Endothelial cell of umbilical vein (primary cell): ENCODE results near the gene BRCA2.

Experiments
- EZH2 ChIP-seq: IDR thresholded peaks from 2 replicates; pipeline ENCODE4 v1.6.1; 2012; ENCODE audit warnings: borderline replicate concordance, low read depth, mild to moderate bottlenecking, moderate library complexity, low read length, inconsistent platforms; ENCODE audit not compliant: severe bottlenecking
- FOS ChIP-seq: IDR thresholded peaks from 2 replicates; pipeline ENCODE4 v1.6.1; 2011; ENCODE audit warnings: mild to moderate bottlenecking, low read length, moderate library complexity, borderline replicate concordance; ENCODE audit not compliant: insufficient read depth
- GATA2 ChIP-seq: IDR thresholded peaks from 2 replicates; pipeline ENCODE4 v1.7.0; 2011; ENCODE audit warnings: low read depth, mild to moderate bottlenecking, moderate library complexity, mixed read lengths, low read length; ENCODE audit not compliant: insufficient read length, insufficient read depth
- JUN ChIP-seq: IDR thresholded peaks from 2 replicates; pipeline ENCODE4 v1.6.1; 2011; ENCODE audit warnings: borderline replicate concordance, low read depth; ENCODE audit not compliant: insufficient read length, insufficient read depth
- MYC ChIP-seq: IDR thresholded peaks from one replicate; pipeline ENCODE4 v1.6.1; 2011; ENCODE audit warnings: mild to moderate bottlenecking, low read depth, low read length
- POLR2A ChIP-seq: IDR thresholded peaks from 2 replicates; pipeline ENCODE4 v1.6.1; 2012; ENCODE audit warnings: low read depth, mild to moderate bottlenecking, control low read depth, low read length
- POLR2AphosphoS5 ChIP-seq: IDR thresholded peaks from 2 replicates; pipeline ENCODE4 v1.6.1; 2012; ENCODE audit warnings: low read depth, mild to moderate bottlenecking, control low read depth, low read length, moderate library complexity; ENCODE audit not compliant: insufficient read depth
- TF ChIP-seq, protein P1 (sequence below), 2 donors: IDR thresholded peaks; 1 replicate in 1 of 2; 2 replicates in 1 of 2; pipeline ENCODE4 v1.5.1; 2011; ENCODE audit warnings: low read length in 2 of 2, mild to moderate bottlenecking in 2 of 2, moderate library complexity in 2 of 2, control low read depth in 1 of 2, inconsistent platforms in 1 of 2, low read depth in 1 of 2; ENCODE audit not compliant: insufficient read depth in 1 of 2; ENCODE audit errors: extremely low read depth in 1 of 2
- TF ChIP-seq, protein P2 (sequence below): IDR thresholded peaks from 2 replicates; pipeline ENCODE4 v1.6.1; 2011; ENCODE audit not compliant: insufficient read depth, insufficient read length

DNA sequence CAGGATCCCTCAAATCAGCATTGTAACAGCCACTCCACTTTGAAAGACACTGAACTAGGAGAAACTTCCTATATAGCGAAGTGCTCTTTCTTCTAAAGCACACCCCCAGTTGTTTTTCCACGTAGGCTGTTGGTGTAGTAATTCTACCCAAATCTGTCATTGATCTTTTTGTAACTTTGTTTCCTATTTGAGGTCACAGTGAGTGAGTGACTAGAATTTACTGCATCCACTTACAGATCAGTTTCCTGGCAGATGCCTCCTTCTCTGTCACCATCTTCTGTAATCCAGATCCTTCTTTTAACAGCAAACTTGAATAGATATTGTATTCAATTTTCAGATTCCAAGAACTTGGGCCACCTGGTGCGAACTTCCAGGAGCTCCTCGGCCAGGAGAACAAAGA is 15.4 kb upstream of the BRCA2 start:
- no peak for TF ChIP-seq EZH2
- TF ChIP-seq, protein P1, sequence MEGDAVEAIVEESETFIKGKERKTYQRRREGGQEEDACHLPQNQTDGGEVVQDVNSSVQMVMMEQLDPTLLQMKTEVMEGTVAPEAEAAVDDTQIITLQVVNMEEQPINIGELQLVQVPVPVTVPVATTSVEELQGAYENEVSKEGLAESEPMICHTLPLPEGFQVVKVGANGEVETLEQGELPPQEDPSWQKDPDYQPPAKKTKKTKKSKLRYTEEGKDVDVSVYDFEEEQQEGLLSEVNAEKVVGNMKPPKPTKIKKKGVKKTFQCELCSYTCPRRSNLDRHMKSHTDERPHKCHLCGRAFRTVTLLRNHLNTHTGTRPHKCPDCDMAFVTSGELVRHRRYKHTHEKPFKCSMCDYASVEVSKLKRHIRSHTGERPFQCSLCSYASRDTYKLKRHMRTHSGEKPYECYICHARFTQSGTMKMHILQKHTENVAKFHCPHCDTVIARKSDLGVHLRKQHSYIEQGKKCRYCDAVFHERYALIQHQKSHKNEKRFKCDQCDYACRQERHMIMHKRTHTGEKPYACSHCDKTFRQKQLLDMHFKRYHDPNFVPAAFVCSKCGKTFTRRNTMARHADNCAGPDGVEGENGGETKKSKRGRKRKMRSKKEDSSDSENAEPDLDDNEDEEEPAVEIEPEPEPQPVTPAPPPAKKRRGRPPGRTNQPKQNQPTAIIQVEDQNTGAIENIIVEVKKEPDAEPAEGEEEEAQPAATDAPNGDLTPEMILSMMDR (IDR thresholded peaks at IDR 0.05; ENCODE audit: extremely low read depth in 1 of 2, insufficient read depth in 1 of 2, low read depth in 1 of 2, low read length in 2 of 2) = no peak
- TF ChIP-seq POLR2A = no peak
- no peak for TF ChIP-seq JUN
- TF ChIP-seq POLR2AphosphoS5 = no peak
- TF ChIP-seq FOS = no peak
- TF ChIP-seq MYC = no peak
- TF ChIP-seq, protein P2, sequence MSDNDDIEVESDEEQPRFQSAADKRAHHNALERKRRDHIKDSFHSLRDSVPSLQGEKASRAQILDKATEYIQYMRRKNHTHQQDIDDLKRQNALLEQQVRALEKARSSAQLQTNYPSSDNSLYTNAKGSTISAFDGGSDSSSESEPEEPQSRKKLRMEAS = no peak
- no peak for TF ChIP-seq GATA2
